Mucosa of descending colon (tissue), 3 donors: ENCODE data around the gene ACYP2. TPM values are rescaled to one million over a fixed set of nuclear protein-coding genes. Genes with fewer than 3 reads are reported as not detected.

Source experiments
- ATAC-seq: fragments of 200-7000 bp; cut with Tn5 transposase; one replicate; pipeline ENCODE4 v1.9.1; 2020; ENCODE audit warnings: mild to moderate bottlenecking, moderate library complexity
- DNase-seq, 3 donors: peaks; one replicate each; pipeline ENCODE4 v3.0.0-alpha.2; 2020
- H3K36me3 ChIP-seq: fragments of 200-600 bp; one replicate; pipeline ENCODE4 v1.8.0; 2021; ENCODE audit warnings: low read depth, mild to moderate bottlenecking
- H3K4me1 ChIP-seq: fragments of 200-600 bp; one replicate; pipeline ENCODE4 v1.8.0; 2021; ENCODE audit warnings: low read depth, mild to moderate bottlenecking
- H3K4me3 ChIP-seq: fragments of 200-600 bp; one replicate; pipeline ENCODE4 v1.8.0; 2021; ENCODE audit warnings: mild to moderate bottlenecking
- H3K9me3 ChIP-seq: fragments of 200-600 bp; one replicate; pipeline ENCODE4 v1.8.0; 2021; ENCODE audit warnings: mild to moderate bottlenecking
- intact Hi-C, 2 donors: fragments of 100-400 bp; cut with DNase I in 1 of 2; cut with micrococcal nuclease in 1 of 2; formaldehyde crosslinking; loops; one replicate each; pipeline versions ENCODE4 v1.11.0 to v1.11.1; 2022; cut with DNase I, micrococcal nuclease
- total RNA-seq, 3 donors: library from RNA; stranded (reverse); fragmentation: NEBNext Ultra II Directional in 2 of 3; extraction: Animal tissue kit (Norgen Biotek cat#: 25700) in 2 of 3; gene quantifications; one replicate each; pipeline versions ENCODE4 v1.2.1 to v1.2.4, GENCODE V29; 2021 to 2023
- TF ChIP-seq, protein P1 (sequence below): fragments of 200-600 bp; IDR thresholded peaks from one replicate; pipeline ENCODE4 v1.8.0; 2022; ENCODE audit warnings: antibody characterized with exemption, mild to moderate bottlenecking
- donor health status: DM: no; HTN: no; CAD: no; lungs with moderate emphysema.
- donor health status: DM: no; HTN: no; CAD: no.
- donor health status: DM: no; HTN: yes; CAD: no.

ACYP2 gene
- total RNA-seq, 3 donors from 2014 or later: 10.7 to 17.8 (median 13.8) TPM

DNA sequence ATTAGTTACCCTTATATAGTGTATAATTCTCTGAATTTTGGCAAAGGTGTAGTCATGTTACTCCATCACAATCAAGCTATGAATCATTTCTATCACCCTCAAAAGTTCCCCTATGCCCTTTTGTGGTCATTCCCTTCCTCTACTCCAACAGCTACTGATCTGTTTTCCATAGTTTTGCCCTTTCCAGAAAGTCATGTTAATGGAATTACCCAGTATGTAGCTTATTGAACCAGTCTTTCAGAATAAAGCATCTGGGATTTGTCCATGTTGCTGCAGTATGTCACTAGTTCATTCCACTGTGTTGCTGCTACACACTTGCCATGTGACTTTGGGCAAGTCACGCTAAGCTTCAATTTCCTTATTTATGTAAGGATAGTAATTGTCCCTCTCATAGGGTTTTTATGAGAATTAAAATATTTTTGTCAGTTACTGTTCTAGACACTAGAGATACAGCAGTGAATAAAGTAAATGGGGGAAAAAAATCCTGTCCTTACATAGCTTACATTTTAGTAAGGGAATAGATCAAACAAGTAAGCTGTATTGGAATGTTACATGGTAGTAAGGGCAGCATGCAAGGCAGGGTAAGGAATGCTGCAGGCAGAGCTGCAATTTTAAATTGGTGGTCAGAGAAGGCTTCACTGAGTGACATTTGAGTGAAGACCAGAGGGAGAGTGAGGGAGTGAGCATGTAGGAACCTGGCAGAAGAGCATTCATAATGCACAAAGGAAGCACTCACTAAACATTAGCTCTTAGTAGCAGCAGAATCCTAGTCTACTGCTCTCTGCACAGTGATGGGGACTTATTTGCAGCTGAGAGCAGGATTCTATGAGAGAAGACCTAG, 220.9 kb downstream of the ACYP2 start:
- H3K9me3 ChIP-seq: no peaks in the 10 kb centered on the region
- peak; percentile 11 for ATAC-seq
- no peak for DNase-seq
- peaks cover 1% of the 10 kb centered on the region for H3K4me1 ChIP-seq
- H3K36me3 ChIP-seq: no peaks in the 10 kb centered on the region
- TF ChIP-seq, protein P1, sequence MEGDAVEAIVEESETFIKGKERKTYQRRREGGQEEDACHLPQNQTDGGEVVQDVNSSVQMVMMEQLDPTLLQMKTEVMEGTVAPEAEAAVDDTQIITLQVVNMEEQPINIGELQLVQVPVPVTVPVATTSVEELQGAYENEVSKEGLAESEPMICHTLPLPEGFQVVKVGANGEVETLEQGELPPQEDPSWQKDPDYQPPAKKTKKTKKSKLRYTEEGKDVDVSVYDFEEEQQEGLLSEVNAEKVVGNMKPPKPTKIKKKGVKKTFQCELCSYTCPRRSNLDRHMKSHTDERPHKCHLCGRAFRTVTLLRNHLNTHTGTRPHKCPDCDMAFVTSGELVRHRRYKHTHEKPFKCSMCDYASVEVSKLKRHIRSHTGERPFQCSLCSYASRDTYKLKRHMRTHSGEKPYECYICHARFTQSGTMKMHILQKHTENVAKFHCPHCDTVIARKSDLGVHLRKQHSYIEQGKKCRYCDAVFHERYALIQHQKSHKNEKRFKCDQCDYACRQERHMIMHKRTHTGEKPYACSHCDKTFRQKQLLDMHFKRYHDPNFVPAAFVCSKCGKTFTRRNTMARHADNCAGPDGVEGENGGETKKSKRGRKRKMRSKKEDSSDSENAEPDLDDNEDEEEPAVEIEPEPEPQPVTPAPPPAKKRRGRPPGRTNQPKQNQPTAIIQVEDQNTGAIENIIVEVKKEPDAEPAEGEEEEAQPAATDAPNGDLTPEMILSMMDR: no peak
- no peak overlapping the region for H3K4me3 ChIP-seq
- intact Hi-C loops: no loop called here

DNA sequence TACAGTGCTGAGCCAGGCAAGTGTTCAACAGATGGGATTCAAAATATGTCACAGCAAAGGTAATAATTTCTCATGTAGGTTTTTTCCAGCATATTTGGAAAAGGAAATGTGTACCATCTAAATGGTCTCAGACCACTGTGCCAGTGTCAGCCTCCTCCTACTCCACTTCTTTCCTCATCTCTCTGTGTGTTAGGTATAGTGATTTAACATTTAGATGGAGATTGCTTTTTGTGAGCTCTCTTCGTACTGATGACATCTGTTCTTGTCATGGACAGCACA, 221.5 kb downstream of the ACYP2 start:
- ATAC-seq (no peak), DNase-seq (no peak)
- intact Hi-C loops: no loop called here
- Histone ChIP-seq H3K4me1 (no peaks in the 10 kb centered on the region), H3K4me3 (no peak overlapping the region), H3K36me3 (no peaks in the 10 kb centered on the region), H3K9me3 (no peaks in the 10 kb centered on the region)
- TF ChIP-seq, protein P1: no peak

DNA sequence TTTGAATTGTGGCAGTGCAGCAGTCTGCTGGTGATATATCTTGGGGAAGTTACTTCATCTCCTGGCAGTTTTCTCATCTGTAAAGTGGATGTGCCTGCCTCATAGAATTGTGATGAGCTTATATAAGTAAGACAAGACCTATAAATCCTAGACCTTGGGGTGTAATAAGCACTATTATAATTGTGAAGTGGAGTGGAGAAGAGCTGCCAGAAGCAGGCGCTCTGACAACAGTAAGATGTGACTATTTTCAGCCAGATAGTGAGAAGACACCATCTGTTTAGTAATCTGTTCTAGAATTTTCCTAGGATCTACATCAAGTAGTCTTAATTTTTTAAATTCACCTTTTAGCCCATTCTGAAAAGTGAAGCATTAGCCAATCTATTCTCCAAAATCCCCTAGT, 226.2 kb downstream of the ACYP2 start:
- Histone ChIP-seq H3K4me3 (no peak overlapping the region), H3K4me1 (no peaks in the 10 kb centered on the region), H3K36me3 (no peaks in the 10 kb centered on the region), H3K9me3 (no peaks in the 10 kb centered on the region)
- intact Hi-C loops: no loop called here
- TF ChIP-seq, protein P1: no peak
- ATAC-seq (no peak), DNase-seq (no peak)

DNA sequence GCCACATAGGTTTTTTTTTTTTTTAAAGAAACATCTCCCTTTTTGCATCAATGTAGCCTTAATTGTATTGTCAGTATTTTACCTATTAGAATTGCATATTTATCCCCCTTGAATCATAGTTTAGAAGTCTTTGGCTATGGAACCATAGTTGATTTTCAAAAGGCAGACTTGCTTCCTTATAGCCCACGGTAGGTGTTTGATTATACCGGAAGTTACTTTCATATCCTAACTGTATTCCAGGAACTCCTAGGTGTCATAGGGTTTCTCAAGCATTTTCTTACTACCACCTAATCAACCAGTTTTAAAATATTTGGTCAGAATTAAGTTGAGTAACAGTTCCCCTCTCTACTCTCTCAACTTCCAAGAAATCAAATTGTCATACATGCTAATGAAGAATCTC, 227.2 kb downstream of the ACYP2 start:
- no peaks in the 10 kb centered on the region for H3K9me3 ChIP-seq
- no peaks in the 10 kb centered on the region for H3K4me1 ChIP-seq
- no peaks in the 10 kb centered on the region for H3K36me3 ChIP-seq
- TF ChIP-seq, protein P1: no peak
- intact Hi-C loops: no loop called here
- DNase-seq: no peak
- peak; percentile 68 for ATAC-seq
- no peak overlapping the region for H3K4me3 ChIP-seq

DNA sequence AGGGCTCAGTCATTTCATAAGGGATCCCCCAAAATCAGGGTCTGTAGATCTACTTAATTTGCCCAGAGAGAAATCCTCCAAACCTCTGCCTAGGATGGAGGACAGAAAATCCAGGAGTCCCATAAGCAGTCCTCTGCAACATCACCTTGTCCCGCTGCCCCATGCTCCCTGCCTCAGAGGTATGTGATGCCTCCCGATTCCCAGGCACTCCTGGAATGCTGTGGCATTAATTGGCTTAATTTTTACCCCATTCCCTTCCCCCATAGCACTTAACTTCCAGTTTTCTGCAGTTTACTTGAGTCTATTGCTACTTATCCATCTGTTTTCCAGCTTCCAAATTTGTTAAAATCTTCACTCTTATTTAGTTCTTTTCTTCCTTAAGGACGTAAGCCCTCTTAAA, 232.2 kb downstream of the ACYP2 start:
- no peak for ATAC-seq
- TF ChIP-seq, protein P1: no peak
- Histone ChIP-seq H3K36me3 (no peaks in the 10 kb centered on the region), H3K4me3 (no peak overlapping the region), H3K9me3 (no peaks in the 10 kb centered on the region), H3K4me1 (peaks cover 7% of the 10 kb centered on the region)
- intact Hi-C loops: no loop called here
- no peak for DNase-seq
